GM21381 (cell line): ENCODE measurements around the gene ZNF576.
"Not testable (repeated sequence)": the region's sequence is repeated elsewhere in the genome, so short reads cannot be mapped to it uniquely, and the experiment has no call there.

Experiments
- ATAC-seq: cut with Tn5 transposase; IDR thresholded peaks from one replicate; pipeline ENCODE4 v1.9.1; 2021; ENCODE audit warnings: mild to moderate bottlenecking, moderate library complexity; ENCODE audit not compliant: unreplicated experiment

ZNF576 gene

GRCh38 chr19:43574424-43575155, 21.8 kb upstream of the ZNF576 start:
- no peak for ATAC-seq

- peak; percentile 96 for ATAC-seq
Observed at GRCh38 chr19:43575156-43575950, 21.0 kb upstream of the ZNF576 start, which contains the start of the genes PINLYP and XRCC1. Gene PINLYP (plus strand): TSS chr19:43575801. CDS start chr19:43577192, 1,391 bp downstream. Gene XRCC1 (minus strand): TSS chr19:43575527. CDS start chr19:43575458, 69 bp downstream.

GRCh38 chr19:43575955-43576878, 20.2 kb upstream of the ZNF576 start:
- ATAC-seq, result no peak

GRCh38 chr19:43578787-43579186, 17.6 kb upstream of the ZNF576 start:
- no peak for ATAC-seq

GRCh38 chr19:43581467-43581866, 14.9 kb upstream of the ZNF576 start:
- ATAC-seq, result no peak

GRCh38 chr19:43582495-43582894, 13.9 kb upstream of the ZNF576 start:
- ATAC-seq, result no peak

- ATAC-seq, result no peak
Observed at GRCh38 chr19:43584484-43584883, 11.9 kb upstream of the ZNF576 start.

GRCh38 chr19:43586346-43586745, 10.0 kb upstream of the ZNF576 start:
- ATAC-seq, result no peak

- ATAC-seq, result not testable (repeated sequence)
Observed at GRCh38 chr19:43587029-43587428, 9.4 kb upstream of the ZNF576 start.

- ATAC-seq, result no peak
Observed at GRCh38 chr19:43589277-43589676, 7.1 kb upstream of the ZNF576 start.

GRCh38 chr19:43589678-43590077, 6.7 kb upstream of the ZNF576 start:
- no peak for ATAC-seq

- no peak for ATAC-seq
Observed at GRCh38 chr19:43591904-43592772, 4.3 kb upstream of the ZNF576 start.

GRCh38 chr19:43592800-43593350, 3.5 kb upstream of the ZNF576 start:
- no peak for ATAC-seq

GRCh38 chr19:43594081-43594697, 2.2 kb upstream of the ZNF576 start:
- no peak for ATAC-seq

- ATAC-seq, result no peak
Observed at GRCh38 chr19:43594710-43595604, 1.4 kb upstream of the ZNF576 start.

GRCh38 chr19:43595605-43595998, 793 bp upstream of the ZNF576 start:
- no peak for ATAC-seq

GRCh38 chr19:43596842-43597461, 557 bp downstream of the ZNF576 start:
- ATAC-seq, result no peak

GRCh38 chr19:43597876-43598275, 1.5 kb downstream of the ZNF576 start:
- ATAC-seq, result no peak
